HG02759 (cell line): ENCODE measurements around the gene MS4A12.
A peak's percentile ranks its signal among the peaks of the same experiment; 100 is the strongest.
"Not testable (repeated sequence)": the region's sequence is repeated elsewhere in the genome, so short reads cannot be mapped to it uniquely, and the experiment has no call there.

Experiments
- ATAC-seq: cut with Tn5 transposase; IDR thresholded peaks from one replicate; pipeline ENCODE4 v1.9.1; 2021; ENCODE audit warnings: mild to moderate bottlenecking, moderate library complexity; ENCODE audit not compliant: unreplicated experiment

MS4A12 gene

DNA sequence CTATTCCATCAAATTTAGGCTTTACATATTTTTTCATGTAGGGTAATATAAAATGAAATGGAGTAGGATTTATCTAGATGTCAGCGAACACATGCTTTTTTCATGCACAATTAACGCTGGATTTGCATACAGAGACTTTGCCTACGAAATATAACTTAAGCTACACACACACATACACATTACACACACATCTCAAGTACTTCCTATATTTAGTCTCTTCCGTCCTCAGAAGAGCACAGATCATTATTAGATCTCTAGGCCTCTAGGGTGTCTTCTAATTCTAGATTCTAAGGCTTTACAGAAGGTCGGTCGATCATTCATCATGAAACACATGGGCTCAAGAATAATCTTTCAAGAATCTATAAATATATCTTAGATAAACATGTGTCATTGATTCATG, 18.8 kb downstream of the MS4A12 start:
- no peak for ATAC-seq

DNA sequence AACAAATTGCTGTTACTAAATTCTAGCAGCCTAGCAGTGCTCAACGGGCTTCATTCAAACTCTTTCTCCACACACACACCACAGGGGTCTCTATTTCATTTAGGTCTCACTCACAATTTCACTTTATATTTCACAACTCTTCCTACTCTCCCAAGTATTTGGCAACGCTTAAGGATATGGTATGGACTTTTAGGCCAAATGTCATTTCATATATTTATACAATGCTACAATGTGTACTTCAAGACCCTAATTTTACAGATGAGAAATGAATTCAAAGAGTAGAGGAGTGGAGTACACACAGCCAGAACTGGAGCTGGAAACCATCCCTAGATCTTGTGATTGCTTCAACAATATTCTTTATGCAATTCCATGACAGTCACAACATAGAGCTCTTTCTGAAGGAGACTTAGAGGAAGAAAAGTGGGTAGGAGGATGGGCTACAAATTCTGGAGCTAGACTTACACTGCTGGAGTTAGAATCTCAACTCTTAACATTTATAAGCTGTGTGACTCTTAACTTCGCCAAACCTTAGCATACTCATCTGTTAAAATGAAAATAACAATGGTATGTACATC, 20.2 kb downstream of the MS4A12 start:
- no peak for ATAC-seq

DNA sequence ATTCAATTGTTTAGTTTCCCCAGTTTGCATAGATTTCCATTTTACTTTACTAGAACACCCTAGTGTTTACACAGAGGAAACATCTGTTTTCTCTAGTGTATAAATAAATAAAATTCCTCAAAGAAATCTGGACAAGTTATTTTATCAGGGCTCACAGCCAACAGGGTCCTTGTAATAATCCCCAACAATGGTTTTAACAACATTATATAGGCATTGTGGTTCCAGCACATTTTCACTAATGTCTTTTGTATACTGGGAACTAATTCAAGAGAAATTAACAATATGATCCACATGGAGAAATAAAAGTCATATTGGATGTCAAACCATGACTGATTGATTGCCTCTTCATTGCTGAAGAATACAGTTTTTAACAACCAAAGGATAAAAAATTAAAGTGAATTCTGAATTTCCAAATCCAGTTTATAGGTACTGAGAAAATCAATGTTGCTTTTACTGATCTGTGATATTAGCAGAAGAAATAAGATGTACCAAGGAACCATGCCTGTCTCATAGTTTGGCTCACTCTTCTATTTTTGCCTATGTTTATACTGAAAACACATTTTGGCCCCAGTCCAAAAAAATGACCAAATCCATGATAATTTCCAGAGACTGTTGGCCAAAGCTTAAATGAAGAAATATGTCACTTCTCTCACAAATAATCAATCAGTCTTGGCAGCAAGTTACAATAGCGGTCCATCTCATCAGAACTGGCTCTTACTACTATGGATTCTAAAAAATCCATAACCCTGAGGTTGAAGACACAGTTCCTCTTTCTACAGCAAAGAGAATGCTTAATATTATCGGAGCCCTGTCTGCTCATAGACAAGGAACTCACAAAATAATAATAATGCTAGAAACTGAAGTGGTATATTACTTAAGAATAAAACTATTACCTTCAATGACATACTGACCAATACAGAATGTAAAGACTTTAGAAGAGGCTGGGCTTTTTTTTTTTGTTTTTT, 21.2 kb downstream of the MS4A12 start:
- ATAC-seq = no peak

DNA sequence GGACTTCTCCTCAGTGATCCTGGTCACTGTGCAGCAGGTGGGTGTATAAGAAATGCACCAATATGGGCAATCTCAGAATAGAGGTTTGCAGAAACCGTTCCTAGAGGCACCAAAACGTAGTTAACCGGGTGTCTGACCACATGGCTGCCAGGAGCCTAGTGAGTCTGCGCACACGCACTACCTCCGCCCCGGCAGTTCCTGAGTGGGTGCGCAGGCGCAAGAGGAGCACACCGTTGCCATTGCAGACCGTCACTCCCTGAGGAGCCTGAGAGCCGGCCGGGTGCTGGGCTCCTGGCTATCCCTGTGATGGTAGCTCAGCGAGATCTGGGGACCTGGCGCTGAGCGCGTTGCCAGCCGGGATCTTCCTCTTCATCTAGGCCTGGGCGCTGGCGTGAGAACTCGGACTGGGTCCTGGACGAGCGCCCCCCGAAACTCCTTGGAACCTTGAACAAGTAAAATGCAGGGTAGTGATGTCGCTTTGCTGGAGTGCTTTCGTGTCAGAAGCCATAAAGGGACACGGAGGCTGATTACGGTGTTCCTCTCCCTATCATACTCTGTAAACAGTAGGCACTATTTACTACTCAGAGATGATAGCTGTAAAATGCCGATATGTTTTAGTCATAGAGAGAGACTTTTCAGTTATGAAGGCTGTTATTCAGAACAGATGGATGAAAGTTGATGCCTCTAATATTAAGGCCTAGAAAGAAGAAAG, 22.7 kb downstream of the MS4A12 start, which contains the start of gene MS4A13:
MS4A13 (plus strand) TSS at position 249 of the 712 bp plus-strand sequence. CDS start 2,692 bp downstream, outside the sequence.
- no peak for ATAC-seq

DNA sequence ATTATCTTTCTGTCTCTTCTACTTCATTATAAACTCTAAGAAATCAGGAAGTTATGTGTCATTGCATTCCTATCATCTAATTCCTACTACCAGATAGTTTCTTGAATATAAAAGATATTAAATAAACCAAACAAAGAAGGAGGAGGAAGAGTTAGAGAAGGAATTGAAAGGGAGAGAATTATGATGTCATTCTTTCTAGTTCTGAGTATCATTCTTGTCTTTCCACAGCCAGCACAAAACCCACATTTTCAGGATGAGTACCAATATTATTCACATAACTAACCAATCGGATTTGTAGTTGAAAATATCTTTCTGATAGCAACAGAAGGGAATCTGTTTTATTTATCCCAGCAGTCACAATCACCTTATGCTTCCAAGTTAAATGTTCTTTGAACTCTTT, 35.9 kb downstream of the MS4A12 start:
- ATAC-seq = no peak

DNA sequence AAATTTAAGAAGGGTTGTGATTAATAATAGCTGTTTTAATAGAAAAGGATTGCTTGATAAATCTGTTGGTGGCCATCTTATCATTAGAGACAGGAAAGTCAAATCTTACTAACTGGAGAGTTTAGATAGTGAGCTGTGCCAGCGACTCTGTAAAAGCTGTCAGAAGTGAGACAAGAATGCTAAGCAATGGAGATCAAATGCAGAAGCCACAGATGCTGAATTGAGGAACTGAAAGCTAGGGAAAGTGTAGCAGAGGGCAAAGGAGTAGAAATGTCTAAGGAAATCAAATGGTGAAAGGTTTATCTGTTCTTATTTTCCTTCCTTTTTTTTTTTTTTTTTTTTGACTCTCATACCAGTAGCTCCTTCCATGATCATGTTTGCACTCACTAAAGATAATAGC, 36.4 kb downstream of the MS4A12 start:
- peak; percentile 67 for ATAC-seq

DNA sequence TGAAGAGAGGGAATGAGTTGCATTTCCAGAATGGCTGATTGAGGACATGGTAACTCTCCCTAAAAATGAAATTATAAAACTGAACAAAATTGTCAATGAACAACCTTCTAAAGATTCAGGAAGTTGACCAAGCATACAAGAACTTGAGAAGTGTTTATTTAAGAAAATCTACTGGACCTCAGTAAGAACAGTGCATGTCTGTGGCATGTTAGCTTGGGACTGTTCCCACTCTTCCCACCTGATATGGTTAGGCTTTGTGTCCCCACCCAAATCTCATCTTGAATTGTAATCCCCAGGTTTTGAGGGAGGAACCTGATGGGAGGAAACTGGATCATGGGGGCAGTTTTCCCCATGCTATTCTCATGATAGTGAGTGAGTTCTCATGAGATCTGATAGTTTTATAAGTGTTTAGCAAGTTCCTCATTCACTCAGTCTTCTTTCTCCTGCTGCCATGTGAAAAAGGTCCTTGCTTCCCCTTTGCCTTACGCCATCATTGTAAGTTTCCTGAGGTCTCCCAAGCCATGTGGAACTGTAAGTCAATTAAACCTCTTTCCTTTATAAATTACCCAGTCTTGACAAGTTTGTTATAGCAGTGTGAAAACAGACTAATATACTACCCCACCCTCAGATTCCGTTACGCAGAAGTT, 38.0 kb downstream of the MS4A12 start:
- ATAC-seq = no peak

DNA sequence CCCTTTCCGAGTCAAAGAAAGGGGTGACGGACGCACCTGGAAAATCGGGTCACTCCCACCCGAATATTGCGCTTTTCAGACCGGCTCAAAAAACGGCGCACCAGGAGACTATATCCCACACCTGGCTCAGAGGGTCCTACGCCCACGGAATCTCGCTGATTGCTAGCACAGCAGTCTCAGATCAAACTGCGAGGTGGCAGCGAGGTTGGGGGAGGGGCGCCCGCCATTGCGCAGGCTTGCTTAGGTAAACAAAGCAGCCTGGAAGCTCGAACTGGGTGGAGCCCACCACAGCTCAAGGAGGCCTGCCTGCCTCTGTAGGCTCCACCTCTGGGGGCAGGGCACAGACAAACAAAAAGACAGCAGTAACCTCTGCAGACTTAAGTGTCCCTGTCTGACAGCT, 39.8 kb downstream of the MS4A12 start:
- ATAC-seq = not testable (repeated sequence)

DNA sequence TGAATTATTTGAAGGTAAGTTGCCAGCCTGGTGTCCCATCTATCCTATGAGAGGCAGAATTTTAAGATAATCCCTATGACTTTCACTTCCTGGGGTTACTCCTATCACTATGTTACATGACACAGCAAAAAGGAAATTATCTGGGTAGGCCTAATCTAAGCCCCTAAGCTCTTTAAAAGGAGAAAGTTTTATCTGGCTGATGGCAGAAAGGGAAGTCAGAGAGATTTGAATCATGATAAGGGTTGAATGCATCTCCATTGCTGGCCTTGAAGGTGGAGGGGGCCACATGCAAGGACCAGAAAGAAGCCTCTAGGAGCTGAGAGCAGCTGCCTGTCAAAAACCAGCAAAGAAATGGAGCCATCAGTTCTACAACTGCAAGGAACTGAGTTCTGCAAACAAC, 46.0 kb downstream of the MS4A12 start:
- not testable (repeated sequence) for ATAC-seq

DNA sequence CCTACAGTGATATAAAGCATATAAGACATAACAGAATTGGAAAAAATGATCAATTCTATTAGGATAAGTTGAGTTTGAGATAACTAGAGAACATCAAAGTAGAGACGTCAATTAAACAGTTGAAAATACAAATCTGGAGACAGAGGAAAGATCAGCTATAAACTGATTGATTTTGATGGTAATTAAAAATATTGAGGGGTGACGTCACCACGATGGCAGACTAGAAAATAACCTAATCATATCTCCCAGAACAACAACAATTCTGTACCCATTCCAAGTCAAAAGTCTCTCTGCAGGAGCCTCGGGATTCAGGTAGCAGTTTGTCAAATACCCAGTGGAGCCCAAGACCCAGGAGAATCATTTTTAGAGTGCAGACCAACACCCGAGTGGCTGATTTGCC, 51.5 kb downstream of the MS4A12 start:
- ATAC-seq = no peak
